GM23338 (cell line): ENCODE results near the gene ZSCAN21.
"Not testable (repeated sequence)": the region's sequence is repeated elsewhere in the genome, so short reads cannot be mapped to it uniquely, and the experiment has no call there.

Source experiments
- CREB1 ChIP-seq: fragments of 250-450 bp; sonication (Bioruptor Pico); IDR thresholded peaks from 2 replicates; pipeline ENCODE4 v1.5.0; 2020; ENCODE audit warnings: low read depth, mild to moderate bottlenecking, moderate library complexity
- CTCF ChIP-seq, 2 experiments: fragments of 200-600 bp in 1 of 2; sonication (generic) in 1 of 2; conservative IDR thresholded peaks; 2 replicates each; pipeline versions ENCODE4 v1.5.1 to v1.6.1; 2016 to 2017; ENCODE audit warnings: antibody characterized with exemption in 2 of 2, low read depth in 2 of 2, mild to moderate bottlenecking in 2 of 2, moderate library complexity in 1 of 2
- EZH2 ChIP-seq: fragments of 200-600 bp; sonication (generic); IDR thresholded peaks from one replicate; pipeline ENCODE4 v1.8.0; 2017; ENCODE audit warnings: antibody characterized with exemption, mild to moderate bottlenecking, low read depth; ENCODE audit not compliant: unreplicated experiment
- EZH2phosphoT487 ChIP-seq: fragments of 200-600 bp; sonication (generic); IDR thresholded peaks from one replicate; pipeline ENCODE4 v1.8.1; 2018; ENCODE audit warnings: antibody characterized with exemption; ENCODE audit not compliant: unreplicated experiment
- JUNB ChIP-seq: IDR thresholded peaks from one replicate; pipeline ENCODE4 v1.6.1; 2016; ENCODE audit warnings: antibody characterized with exemption; ENCODE audit not compliant: unreplicated experiment
- POLR2AphosphoS5 ChIP-seq: IDR thresholded peaks from 2 replicates; pipeline ENCODE4 v1.6.1; 2016; ENCODE audit warnings: antibody characterized with exemption, low read depth
- ZNF462 ChIP-seq: fragments of 250-450 bp; sonication (Bioruptor Pico); IDR thresholded peaks from 2 replicates; pipeline ENCODE4 v1.5.0; 2020; ENCODE audit warnings: mild to moderate bottlenecking, moderate library complexity
- TF ChIP-seq, protein P1 (sequence below): IDR thresholded peaks from one replicate; pipeline ENCODE4 v1.6.1; 2018; ENCODE audit warnings: antibody characterized with exemption; ENCODE audit not compliant: unreplicated experiment

DNA sequence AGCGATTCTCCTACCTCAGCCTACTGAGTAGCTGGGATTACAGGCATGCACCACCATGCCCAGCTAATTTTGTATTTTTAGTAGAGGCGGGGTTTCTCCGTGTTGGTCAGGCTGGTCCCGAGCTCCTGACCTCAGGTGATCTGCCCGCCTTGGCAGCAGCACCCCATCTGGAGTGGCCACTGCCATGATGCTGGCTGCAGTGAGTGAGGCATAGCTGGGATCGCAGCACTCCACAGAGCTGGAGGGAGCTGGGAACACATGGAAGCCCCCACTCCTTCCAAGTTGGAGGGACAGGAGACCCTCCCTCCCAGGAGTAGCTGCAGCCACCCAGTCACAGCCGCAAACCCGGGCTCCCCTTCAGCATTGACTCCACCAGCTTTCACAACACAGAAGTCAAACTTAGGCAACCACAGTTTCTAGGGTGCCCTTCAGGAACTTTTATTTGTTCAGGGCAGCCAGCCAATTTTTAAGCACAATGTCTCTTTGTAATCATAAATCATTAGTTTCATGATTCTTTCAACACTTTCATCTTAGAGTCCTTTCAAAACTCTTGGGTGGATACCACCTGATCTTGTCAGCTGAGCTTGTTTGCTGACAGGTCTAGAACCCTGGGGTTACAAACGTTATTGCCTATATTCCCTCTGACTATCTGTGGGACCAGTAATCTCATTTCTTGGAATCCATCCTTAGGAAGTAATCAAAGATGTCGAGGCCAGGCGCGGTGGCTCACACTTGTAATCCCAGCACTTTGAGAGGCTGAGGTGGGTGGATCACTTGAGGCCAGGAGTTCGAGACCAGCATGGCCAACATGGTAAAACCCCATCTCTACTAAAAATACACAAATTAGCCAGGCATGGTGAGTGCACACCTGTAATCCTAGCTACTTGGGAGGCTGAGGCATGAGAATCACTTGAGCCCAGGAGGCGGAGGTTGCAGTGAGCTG, 36.9 kb upstream of the ZSCAN21 start:
- TF ChIP-seq CTCF (conservative IDR thresholded peaks at IDR 0.05; ENCODE audit: low read depth in 2 of 2); EZH2; EZH2phosphoT487; POLR2AphosphoS5; ZNF462 (CRISPR knock-in tag); JUNB; CREB1 (CRISPR knock-in tag): not testable (repeated sequence)
- TF ChIP-seq, protein P1, sequence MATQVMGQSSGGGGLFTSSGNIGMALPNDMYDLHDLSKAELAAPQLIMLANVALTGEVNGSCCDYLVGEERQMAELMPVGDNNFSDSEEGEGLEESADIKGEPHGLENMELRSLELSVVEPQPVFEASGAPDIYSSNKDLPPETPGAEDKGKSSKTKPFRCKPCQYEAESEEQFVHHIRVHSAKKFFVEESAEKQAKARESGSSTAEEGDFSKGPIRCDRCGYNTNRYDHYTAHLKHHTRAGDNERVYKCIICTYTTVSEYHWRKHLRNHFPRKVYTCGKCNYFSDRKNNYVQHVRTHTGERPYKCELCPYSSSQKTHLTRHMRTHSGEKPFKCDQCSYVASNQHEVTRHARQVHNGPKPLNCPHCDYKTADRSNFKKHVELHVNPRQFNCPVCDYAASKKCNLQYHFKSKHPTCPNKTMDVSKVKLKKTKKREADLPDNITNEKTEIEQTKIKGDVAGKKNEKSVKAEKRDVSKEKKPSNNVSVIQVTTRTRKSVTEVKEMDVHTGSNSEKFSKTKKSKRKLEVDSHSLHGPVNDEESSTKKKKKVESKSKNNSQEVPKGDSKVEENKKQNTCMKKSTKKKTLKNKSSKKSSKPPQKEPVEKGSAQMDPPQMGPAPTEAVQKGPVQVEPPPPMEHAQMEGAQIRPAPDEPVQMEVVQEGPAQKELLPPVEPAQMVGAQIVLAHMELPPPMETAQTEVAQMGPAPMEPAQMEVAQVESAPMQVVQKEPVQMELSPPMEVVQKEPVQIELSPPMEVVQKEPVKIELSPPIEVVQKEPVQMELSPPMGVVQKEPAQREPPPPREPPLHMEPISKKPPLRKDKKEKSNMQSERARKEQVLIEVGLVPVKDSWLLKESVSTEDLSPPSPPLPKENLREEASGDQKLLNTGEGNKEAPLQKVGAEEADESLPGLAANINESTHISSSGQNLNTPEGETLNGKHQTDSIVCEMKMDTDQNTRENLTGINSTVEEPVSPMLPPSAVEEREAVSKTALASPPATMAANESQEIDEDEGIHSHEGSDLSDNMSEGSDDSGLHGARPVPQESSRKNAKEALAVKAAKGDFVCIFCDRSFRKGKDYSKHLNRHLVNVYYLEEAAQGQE: not testable (repeated sequence)
